NOMO-1 treated with DMSO at 0.1 percent for 48 hours (cell line): ENCODE measurements around the gene ADAMTS16.
"Not testable (repeated sequence)": the region's sequence is repeated elsewhere in the genome, so short reads cannot be mapped to it uniquely, and the experiment has no call there.

Experiments
- DNase-seq: peaks from one replicate; lab custom pipeline; 2025; ENCODE audit not compliant: unreplicated experiment; lab: John Stamatoyannopoulos, UW

Gene ADAMTS16, protein sequence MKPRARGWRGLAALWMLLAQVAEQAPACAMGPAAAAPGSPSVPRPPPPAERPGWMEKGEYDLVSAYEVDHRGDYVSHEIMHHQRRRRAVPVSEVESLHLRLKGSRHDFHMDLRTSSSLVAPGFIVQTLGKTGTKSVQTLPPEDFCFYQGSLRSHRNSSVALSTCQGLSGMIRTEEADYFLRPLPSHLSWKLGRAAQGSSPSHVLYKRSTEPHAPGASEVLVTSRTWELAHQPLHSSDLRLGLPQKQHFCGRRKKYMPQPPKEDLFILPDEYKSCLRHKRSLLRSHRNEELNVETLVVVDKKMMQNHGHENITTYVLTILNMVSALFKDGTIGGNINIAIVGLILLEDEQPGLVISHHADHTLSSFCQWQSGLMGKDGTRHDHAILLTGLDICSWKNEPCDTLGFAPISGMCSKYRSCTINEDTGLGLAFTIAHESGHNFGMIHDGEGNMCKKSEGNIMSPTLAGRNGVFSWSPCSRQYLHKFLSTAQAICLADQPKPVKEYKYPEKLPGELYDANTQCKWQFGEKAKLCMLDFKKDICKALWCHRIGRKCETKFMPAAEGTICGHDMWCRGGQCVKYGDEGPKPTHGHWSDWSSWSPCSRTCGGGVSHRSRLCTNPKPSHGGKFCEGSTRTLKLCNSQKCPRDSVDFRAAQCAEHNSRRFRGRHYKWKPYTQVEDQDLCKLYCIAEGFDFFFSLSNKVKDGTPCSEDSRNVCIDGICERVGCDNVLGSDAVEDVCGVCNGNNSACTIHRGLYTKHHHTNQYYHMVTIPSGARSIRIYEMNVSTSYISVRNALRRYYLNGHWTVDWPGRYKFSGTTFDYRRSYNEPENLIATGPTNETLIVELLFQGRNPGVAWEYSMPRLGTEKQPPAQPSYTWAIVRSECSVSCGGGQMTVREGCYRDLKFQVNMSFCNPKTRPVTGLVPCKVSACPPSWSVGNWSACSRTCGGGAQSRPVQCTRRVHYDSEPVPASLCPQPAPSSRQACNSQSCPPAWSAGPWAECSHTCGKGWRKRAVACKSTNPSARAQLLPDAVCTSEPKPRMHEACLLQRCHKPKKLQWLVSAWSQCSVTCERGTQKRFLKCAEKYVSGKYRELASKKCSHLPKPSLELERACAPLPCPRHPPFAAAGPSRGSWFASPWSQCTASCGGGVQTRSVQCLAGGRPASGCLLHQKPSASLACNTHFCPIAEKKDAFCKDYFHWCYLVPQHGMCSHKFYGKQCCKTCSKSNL

DNA sequence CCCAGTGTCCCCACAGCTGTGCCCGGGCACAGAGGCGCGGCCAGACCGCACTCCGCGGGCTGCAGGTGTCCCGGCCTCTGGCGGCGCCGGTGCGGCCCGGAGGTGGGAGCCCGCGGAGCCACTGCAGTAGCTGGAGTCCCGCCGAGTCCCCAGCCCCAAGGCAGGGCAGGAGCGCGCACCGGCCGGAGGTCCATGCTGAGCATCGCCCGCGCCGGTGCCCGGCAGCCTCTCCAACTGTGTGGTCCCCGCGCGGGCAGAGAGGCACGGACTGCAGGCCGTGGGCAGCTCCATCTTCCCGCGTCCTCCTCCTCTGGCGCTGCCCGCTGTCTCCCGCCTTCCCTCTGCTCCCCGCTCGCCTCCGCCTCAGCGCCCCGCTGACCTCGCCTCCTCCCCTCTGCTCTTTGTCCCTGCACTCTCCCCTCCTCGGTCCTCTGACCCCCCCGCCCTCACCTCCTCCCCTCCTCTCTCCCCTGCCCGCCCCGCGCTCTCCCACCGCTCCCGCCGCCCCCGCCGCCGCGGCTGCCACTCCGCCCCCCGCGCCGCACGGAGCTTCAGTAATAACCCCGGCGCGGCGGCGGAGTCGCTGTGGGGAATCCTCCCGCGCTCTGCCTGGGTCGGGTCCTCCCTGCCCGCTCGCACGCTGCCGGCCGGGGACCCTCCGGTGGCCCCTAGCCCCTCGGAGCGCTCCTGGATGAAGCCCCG lies at the start of gene ADAMTS16:
Gene ADAMTS16 (plus strand): TSS at position 554 of the 702 bp plus-strand sequence. CDS start 138 bp downstream, at position 692.
- no peak for DNase-seq

DNA sequence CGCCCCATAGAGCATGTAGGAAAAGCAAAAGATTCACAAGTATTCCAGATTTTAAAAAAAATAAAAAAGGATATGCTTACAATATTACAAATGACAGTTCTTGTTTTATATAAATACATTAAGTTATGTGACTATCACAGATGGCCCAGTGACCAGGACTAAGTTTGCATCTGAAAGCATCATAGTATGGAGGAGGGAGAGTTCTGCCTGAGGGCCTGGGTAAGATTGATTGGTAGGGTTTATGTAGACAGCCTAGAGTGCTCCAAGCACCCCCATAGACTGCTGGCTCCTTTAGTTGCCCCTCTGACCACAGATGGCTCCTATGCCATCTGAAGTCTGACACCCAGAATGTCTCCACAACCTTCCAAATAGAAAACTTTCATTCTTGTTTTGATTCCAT lies 48.0 kb upstream of the ADAMTS16 start:
- no peak for DNase-seq

DNA sequence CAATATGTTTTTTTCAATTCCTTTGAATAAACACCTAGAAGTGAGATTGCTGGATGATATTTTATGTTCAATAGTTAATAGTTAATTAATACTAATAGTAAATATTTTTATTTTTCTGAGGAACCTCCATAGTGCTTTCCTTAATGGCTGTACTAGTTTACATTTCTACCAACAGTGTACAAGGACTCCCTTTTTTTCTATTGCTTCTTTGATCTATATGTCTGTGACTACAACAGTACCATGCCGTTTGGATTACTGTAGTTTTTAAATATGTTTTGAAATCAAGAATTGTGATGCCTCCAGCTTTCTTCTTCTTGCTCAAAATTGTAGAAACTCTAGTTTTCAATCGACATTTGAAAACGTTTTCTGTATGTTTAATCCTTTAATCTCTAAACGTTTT lies 39.5 kb upstream of the ADAMTS16 start:
- no peak for DNase-seq

DNA sequence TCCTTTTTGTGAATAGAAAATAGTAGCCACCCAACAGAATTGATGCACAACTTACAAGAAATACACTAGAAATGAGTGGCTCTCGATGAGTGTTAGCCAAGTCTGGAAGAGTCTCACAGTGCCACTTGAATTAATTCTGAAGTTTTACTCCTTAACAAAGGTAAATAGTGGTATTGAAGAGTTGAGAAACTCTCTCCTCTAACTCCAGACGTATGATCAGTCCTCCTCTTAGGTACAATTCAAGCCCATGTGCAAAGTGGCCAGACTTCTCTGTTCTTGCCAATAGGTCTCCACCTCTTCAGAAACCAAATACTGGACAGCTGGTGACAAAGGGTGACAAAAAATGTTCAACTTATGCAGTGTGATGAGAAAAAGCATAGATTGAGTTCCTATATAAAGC lies 38.5 kb upstream of the ADAMTS16 start:
- DNase-seq, result no peak

DNA sequence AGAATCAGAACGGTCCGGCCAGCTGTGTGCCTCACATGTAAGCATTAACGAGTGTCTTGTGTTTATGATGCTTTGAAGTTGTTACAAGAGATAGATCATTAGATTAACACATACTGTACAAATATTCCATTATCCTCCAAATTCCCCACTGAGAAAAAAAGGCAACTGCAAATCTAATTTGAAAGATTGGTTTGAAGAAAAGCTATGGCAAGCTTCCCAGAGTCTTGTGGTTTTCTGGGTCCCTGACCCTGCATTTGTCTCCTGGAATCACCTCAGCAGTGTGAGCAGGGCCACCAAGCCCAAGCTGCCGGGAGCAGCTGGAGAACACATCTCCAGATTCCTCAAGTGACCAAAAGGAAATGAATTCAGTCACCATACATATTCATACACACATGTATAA lies 36.9 kb upstream of the ADAMTS16 start:
- no peak for DNase-seq

DNA sequence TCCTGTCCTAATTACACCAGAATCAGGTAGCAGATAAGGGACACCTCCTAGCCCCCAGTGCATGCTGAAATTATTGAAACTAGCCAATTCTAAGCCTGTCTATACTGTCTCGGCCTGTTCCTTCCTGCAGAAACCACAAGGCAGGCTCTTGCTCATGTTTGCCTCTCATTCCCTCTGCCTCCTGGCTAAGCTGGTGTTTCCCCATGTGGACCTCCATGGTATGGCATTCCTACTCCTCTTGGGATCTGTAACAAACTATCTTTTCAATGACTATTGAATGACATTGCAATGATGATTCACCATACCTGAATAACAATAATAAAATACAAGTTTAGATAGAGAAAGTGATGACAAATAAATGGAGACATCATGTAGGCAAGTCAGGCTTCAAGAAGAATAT lies 35.6 kb upstream of the ADAMTS16 start:
- no peak for DNase-seq

DNA sequence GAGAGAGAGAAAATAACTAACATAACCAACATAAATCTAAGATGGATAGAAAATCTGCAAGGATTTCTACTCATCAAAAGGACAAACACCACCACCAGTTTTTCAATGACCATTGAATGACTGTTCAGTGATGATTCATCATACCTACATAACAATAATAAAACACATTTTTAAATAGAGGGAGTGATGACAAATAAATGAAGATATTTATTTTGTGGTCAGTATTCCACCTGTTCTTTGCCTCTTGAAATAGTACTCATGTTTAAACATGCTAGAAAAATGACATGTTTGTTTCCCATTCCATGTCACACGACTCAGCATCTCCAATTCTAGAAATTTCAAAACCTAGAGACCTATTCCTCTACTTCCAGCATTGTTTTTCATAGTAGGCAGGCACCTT lies 34.6 kb upstream of the ADAMTS16 start:
- no peak for DNase-seq

DNA sequence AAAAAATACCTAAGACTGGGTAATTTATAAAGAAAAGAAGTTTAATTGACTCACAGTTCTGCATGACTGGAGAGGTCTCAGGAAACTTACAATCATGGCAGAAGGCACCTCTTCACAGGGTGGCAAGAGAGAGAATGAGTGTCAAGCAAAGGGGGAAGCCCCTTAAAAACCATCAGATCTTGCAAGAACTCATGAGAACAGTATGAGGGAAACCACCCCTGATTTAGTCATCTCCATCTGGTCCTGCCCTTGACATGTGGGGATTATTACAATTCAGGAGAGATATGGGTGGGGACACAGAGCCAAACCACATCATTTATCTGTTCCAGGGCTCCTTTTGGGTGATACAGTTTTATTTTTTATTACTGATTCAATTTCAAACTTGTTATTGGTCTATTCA lies 23.2 kb upstream of the ADAMTS16 start:
- DNase-seq, result no peak

DNA sequence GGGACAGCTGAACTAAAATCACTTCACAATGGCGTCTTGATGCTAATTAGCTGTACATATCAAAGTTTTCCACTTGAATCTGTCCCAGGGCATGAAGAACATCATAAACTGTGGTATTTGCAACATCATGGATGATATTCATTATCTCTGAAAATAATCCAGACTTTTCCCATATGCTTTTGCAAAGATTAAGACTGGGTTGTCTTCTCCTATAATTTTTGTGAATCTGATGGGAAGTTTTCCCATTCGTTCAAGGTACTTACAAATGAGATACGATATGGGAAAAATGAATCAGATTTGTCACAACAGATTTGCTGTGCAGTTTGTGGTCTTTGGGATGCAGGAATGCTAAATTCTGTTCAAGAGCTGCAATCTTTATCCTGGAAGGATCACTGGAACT lies 17.4 kb upstream of the ADAMTS16 start:
- no peak for DNase-seq

DNA sequence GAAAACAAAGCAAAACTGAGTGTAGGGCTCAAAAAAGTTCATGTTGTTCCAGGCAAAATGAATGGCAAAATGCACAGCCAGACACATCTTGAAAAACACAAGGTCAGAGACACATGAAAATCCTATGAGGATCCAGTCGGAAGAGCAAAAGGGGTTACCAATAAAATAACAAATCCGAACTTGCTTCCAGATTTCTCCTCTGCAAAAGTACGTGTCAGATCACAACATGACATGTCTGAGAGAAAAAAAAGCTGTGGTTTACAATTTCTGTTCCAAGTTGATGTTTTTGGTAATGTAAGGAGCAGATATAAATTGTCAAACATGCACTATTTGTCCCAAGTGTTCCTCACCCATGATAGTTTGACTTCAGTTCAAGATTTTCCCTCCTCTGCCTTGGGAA lies 15.9 kb upstream of the ADAMTS16 start:
- DNase-seq, result no peak

DNA sequence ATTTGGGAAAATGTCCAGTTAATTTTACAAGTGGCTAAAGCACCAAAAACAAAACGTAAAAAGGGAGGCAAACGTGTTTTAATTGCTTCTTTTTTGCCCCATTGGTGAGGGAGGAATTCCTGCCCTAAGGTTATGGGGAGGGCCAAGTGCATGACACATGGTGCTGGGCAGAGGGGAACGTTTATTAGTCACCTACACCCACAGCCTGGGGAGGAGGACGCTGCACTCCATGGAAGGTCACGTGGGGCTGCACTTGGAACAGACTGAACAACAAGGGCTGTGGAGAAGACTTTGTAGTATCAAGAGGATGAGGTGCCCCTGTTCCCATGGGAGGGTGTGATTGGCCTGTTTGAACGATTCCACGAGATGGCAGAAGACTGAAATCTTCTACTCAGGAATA lies 13.7 kb upstream of the ADAMTS16 start:
- DNase-seq, result no peak

DNA sequence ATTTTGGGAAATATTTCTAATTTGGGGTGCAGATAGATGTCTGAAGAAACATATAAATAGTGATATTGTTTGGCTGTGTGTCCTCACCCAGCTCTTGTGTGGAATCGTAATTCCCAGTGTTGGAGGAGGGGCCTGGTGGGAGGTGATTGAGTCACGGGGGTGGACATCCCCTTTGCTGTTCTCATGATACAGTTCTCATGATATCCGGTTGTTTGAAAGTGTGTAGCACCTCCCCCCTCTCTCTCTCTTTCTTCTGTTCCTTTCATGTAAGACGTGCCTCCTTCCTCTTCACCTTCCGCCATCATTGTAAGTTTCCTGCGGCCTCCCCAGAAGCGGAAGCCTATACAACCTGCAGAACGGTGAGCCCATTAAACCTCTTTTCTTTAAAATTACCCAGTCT lies 11.4 kb upstream of the ADAMTS16 start:
- DNase-seq, result no peak

DNA sequence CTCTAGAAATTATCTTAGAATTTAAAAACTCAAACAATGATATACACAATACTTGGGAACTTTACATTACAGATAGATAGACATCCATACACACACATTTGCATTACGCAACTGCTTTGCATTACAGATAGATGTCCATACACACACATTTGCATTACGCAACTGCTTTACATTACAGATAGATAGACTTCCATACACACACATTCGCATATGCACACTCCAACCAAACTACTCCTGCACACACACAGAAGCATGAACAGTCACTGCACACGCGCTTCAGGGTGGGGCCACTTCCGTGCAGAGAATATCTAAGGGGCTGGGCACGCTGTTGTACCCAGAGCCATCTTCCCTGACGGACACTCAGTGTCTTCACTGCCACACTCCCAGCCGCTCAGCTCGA lies 7.9 kb upstream of the ADAMTS16 start:
- no peak for DNase-seq

DNA sequence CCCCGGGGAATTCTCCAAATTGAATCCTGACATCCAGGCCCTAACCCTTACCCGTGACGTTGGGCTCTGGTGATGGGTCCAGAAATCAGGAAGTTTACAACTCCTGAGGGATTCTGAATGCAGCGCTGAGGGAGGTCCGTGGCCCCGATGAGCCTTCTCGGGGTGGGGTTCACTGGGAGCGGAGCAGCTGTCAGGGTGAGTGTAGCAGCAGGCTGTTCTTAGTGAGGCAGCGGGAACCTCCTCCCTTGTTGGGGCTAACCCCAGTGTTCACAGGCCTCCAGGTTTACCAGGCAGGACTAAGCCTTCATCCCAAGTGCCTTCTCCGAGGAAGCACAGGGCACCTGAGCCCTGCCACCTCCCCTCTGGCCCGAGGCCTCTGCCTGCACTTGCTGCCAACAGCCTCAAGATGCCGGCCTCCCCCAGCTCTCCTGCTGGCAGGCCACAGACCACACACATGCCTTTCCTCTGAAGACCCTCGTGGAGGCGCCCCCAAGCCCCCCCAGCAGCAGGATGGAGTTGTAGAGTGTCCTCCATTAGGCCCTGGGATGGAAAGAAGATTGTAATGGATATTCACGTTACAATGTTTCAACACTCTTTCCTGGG lies 7.3 kb upstream of the ADAMTS16 start:
- no peak for DNase-seq

DNA sequence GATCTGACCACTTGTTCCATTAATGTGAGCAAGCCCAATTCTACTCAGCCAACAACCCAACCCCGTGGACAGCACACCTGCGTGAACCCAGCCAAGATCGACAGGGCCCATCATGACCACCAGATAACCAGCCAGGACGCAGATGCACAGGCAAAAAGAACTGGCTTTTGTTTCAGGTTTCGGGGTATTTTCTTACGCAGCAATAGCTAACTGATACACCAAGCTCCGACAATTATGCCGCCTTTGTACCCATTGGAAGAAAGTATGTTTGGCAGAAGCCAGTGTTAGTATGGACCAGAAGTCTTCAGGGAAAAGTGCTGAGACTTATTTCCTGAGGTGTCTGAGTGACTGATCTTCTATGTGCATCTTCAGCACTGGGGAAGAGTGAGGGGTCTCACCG lies 6.0 kb upstream of the ADAMTS16 start:
- no peak for DNase-seq

DNA sequence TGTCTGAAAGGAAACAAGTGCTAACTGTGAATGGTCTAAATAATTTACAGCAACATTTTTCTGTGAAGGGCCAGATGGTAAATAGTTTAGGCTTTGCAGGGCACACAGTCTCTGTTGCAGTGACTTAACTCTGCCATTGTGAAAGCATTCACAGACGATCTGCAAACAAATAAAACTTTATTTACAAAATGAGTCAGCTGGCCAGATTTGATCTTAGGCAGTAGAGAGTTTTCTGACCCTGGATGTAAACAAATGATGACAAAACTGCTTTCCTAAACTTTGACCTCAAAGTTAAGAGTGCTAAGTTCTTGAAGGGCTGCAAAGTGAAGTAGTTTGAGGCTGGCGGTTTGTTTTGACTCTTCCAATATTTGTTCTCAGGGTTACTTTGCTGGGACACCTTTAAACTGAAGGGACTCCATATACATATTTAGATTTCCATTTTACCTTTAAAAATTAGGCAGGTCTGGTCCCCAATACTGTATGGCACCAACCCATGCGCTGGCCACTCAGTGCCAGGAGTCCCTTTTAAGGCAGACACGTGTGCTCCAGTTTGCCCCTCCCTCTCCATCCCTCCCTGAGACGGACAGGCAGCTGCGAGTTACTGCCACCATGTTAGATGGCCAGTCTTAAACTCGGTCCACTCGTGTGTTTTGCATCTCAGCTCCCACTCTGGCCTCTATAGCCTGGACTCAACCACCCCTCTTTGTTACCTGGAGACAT lies 4.0 kb upstream of the ADAMTS16 start:
- no peak for DNase-seq

DNA sequence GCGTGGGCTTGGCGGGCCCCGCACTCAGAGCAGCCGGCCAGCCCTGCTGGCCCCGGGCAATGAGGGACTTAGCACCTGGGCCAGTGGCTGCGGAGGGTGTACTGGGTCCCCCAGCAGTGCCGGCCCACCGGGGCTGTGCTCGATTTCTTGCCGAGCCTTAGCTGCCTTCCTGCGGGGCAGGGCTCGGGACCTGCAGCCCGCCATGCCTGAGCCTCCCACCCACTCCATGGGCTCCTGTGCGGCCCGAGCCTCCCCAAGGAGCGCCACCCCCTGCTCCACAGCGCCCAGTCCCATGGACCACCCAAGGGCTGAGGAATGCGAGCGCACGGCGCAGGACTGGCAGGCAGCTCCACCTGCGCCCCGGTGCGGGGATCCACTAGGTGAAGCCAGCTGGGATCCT lies 2.3 kb upstream of the ADAMTS16 start:
- DNase-seq, result not testable (repeated sequence)

DNA sequence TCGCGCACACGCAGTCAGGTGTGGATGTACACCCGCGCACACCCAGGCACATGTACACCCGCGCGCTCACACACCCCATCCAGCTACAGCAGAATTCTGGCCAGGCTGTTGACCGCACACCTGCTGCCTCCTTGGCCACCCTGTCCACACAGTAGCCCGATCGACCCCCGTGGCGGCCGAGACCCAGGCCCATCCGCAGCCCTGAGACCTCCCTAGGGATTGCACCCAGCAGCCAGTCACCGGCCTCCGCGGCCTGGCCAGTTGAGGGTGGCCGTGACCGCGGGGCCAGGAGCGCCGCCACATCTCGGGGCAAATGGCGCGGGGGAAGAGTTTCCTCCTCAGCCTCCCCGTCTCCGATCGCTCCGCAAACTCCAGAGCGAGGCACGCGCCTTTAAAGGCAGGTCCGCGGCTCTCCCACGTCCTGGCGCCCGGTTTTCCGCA lies 774 bp upstream of the ADAMTS16 start:
- DNase-seq, result no peak

DNA sequence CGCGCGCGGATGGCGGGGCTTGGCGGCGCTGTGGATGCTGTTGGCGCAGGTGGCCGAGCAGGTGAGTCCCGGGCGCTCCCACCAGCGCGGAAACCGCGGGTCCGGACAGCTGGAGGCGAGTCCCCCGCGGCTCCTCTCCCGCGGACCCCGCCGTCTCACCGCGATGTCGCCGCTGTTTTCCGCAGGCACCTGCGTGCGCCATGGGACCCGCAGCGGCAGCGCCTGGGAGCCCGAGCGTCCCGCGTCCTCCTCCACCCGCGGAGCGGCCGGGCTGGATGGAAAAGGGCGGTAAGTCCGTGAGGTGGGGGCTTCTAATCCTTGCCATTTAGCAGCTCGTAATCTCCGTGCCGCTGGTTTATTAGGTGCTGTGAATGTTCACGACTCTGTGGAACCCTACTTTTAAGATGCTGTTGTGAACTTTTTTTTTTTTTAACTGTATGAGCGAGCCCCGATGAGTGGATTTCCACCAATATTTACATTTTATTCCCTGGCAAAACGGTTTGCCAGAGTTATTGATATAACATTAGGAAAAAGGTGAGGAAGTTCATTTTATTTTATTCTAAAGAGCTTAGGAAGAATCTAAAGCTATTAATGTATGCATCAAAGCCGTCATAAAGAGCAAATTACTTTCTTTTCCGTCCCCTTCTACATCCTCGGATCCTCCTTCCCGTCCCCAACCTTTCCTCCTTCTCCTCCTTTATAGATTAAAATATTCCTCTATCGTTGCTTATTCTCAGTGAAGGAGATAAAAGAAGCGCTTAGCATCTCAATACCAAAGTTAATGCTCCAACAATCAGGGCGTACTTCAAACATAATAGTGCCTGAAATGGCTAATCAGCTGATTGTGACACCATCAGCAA lies 579 bp downstream of the ADAMTS16 start:
- no peak for DNase-seq
